ENCODE measurements around the gene STX8.
"Not testable (repeated sequence)": the region's sequence is repeated elsewhere in the genome, so short reads cannot be mapped to it uniquely, and the experiment has no call there.

The STX8 gene, protein sequence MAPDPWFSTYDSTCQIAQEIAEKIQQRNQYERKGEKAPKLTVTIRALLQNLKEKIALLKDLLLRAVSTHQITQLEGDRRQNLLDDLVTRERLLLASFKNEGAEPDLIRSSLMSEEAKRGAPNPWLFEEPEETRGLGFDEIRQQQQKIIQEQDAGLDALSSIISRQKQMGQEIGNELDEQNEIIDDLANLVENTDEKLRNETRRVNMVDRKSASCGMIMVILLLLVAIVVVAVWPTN

DNA sequence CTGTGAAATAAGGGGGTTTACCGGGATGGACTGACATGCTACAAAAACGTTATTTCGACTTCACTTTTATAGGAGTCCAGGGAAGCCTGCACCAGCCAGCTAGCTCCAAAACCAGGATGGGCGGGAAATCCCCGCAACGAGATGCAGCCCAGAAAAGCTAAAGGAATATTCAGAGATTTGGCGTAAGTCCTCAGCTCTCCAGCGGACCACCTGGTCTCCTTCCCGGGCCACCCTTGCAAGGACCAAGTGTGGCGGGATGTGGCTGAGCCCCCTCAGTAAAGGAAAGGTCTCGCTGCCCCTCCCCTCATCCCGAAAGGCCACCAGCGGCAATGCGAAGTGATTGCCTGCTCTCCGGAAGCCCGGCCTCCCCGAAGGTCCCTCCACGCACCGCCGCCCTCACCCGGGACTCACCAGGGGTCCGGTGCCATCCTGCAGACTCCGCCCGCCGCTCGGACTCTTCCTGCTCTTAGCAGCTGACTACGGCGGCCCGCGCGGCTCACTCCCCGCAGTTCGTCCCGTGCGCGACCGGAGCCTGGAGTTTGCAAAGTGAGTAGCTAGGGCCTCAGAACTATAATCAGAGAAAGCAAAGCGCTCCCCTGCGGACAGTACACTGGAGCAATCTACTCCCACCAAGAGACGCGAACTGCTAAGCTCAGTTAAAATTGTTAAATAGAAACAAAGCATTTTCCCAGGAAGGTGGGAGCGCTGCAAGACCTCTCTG, at the start of gene STX8:
STX8 (minus strand) TSS at position 440 of the 721 bp plus-strand sequence; CDS start at position 428, 12 bp downstream.
- peak; percentile 85 for DNase-seq (ENCODE audit: low spot score)

DNA sequence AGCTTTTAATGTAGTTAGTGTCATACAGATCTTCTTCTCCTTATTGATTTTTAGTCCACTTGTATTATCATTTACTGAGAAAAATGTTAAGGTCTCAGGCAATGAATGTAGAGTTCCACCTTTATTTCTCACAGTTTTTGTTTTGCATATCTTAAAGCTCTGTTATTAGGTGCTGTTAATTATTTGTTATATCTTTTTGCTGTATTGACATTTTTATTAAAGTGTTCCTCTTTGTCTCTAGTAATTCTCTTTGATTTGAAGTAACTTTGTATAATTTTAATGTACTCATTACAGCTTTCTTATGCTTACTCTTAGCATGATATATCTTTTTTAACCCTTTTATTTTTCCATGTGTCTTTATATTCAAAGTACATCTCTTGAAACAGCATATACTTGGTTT, 47.3 kb upstream of the STX8 start:
- DNase-seq (ENCODE audit: low spot score) = no peak

DNA sequence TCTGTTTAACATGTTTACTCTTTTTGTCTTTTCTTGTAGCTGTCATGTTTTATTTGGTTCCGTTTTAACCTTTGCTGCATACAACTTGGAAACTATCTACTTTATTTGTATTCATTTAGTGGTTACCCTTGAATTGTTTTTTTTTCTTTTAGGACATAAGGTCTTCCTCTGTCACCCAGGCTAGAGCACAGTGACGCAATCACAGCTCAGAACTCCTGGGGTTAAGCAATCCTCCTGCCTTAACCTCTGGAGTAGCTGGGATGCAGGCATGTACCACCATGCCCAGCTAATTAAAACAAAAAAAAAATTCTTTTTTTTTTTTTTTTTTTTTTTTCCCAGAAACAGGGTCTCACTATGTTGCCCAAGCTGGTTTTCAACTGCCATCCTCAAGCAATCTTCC, 39.9 kb upstream of the STX8 start:
- no peak for DNase-seq (ENCODE audit: low spot score)

DNA sequence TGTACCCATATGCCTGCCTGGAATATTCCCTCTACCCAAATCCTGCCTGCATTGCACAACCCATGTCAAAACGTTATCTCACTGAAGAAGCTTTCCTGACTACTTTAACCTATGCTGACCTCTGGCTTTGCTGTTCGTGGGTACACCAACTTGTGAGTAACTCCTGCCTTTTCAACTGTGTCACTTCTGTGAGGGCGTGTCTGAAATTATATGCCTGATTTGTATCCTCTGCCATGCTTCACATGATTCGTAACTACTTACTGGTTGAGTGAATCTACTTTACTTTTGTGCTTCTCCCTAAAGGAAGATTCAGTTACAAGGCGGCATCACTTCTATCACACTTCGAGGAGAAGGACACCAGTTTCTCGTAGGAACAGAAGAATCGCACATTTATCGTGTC, 36.4 kb upstream of the STX8 start:
- DNase-seq (ENCODE audit: low spot score) = no peak

DNA sequence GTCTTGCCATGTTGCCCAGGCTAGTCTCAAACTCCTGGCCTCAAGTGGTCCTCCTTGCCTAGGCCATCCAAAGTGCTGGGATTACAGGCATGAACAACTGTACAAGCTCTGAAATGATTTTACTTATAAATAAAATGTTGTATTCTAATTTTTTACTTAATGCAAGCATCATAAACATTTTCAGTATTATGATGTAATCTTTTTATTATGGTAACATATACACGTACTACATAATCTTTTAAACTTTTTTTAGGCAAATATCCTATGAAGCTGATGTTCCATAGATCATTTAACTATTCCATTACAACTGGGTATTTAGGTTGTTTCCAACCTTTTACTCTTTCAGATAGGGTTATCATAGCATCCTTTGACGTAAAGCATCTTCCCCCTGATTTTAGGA, 35.9 kb upstream of the STX8 start:
- DNase-seq (ENCODE audit: low spot score) = no peak

DNA sequence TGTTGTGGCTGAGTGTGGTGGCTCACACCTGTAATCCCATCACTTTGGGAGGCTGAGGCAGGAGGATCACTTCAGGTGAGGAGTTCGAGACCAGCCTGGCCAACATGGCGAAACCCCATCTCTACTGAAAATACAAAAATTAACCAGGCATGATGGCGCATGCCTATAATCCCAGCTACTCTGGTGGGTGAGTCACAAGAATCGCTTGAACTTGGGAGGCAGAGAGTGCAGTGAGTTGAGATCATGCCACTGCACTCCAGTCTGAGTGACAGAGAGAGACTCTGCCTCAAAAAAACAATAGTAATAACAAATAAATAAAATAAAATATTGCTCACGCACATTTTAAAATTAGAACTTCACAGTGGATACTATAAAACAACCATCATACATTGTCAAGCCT, 31.4 kb upstream of the STX8 start:
- not testable (repeated sequence) for DNase-seq (ENCODE audit: low spot score)

DNA sequence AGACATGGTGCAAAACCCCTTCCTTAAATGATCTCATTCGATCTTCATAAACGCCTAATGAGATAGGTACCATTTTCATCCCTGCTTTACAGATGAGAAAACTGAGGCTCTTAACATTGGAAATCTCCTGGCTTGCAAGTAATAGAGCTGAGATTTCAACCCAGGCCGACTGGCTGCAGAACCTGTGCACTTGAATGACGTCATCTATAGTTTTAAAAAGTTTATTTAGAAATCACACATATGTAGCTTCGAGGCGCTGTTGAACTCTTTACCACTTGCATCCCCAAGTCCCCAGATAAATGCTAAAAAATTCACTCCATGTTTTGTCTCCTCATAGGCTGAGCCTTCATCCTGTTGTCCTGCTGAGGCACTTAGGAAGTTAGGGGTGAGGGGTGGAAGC, 30.8 kb upstream of the STX8 start:
- no peak for DNase-seq (ENCODE audit: low spot score)

DNA sequence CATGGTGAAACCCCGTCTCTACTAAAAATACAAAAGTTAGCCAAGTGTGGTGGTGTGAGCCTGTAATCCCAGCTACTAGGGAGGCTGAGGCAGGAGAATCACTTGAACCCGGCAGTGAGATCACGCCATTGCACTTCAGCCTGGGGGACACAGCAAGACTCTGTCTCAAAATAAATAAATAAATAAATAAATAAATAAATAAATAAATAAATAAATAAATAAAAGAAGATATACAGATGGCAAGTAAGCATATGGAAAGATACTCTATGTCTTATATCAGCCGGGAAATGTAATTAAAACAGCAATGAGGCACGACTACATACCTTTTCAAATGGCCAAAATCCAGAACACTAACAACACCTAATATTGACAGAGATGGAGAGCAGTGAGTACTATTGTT, 29.0 kb upstream of the STX8 start:
- DNase-seq (ENCODE audit: low spot score) = not testable (repeated sequence)

DNA sequence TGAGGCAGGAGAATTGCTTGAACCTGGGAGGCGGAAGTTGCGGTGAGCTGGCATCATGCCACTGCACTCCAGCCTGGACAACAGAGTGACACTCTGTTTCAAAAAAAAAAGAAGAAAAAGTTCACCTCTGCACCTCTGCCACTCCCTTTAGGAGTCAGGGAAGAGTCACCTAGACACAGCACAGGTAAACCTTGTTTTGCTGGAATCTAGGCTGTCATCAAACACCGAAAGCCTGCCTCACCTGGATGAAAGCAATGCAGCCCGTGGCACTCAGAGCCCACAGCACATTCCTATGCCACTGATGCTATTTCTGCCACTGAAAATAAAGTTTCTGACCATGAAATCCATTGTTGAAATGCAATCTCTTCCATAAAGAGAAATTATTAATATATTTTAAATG, 23.0 kb upstream of the STX8 start:
- DNase-seq (ENCODE audit: low spot score) = no peak

DNA sequence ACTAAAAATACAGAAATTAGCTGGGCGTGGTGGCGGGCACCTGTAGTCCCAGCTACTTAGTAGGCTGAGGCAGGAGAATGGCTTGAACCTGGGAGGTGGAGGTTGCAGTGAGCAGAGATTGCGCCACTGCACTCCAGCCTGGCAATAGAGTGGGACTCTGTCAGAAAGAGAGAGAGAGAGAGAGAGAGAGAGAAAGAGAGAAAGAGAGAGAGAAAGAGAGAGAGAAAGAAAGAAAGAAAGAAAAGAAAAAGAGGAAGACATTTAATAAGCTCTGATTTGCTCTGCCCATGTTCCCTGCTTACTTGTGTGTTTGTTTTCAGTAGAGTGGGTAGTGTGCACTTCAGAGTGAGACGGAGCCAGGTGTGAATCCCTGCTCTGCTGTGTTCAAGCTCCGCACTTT, 22.0 kb upstream of the STX8 start:
- not testable (repeated sequence) for DNase-seq (ENCODE audit: low spot score)

DNA sequence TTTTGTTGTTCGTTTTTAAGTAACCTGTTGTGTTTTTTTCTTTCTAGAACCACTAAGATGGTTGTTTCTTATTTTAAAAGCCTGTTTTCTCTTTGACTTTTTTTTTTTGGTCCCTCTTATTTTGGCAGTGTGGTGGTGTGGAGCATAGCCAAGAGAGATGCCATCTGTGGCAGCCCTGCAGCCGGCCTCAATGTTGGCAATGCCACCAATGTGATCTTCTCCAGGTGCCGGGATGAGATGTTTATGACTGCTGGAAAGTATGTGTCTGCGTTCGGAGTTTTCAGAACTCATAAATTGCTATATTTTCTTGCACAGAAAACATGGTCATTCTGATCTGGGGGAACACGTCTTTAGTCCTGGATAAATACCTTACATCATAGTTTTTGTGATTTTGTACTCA, 18.4 kb upstream of the STX8 start:
- no peak for DNase-seq (ENCODE audit: low spot score)

DNA sequence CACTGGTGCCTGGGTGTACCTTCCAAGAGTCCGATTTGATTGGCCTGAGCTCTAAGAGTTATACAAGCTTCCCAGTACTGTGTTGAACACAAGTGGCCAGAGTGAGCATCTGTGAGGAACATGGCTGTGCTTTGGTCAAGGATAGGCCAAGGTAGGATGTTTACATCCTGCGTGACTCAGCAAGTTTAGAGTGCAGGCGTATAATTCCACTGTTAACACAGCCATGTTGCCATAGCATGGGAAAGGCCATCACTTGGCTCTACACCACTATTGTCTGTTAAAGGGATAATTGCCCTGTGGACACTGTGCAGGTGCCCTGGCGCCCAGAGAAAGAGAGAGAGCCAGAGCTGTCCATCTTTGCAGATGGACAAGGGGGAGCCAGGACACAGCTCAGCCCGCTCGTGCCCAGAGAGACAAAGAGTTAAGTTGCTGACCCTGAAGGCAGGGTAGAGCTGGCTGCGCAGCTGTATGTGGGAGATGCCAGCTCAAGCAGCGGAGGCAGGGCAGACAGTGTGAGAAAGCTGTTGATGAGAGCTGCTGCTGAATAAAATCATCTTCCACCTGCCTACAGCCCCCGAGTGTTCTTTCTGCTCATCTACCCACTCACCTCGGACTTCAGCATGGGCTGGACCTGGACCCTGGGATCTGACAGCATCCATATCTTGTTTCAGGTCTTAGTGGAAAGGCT, 12.5 kb upstream of the STX8 start:
- no peak for DNase-seq (ENCODE audit: low spot score)

DNA sequence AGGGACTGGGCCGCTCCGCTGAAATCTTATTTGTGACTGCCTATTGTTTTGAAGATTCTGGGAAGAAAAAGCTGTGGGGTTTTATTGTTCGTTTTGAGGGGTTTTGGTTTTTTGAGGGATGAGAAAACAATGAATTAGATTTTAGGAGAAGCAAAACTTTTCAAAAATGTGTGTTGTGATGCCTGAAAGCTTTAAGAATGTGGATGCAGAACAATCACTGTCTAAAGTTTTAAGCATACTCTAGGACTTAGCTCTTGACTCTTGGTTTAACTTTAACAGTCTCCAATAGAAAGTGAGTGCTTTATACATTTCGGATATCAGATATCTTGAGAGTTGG, 1.7 kb upstream of the STX8 start:
- DNase-seq (ENCODE audit: low spot score) = no peak

DNA sequence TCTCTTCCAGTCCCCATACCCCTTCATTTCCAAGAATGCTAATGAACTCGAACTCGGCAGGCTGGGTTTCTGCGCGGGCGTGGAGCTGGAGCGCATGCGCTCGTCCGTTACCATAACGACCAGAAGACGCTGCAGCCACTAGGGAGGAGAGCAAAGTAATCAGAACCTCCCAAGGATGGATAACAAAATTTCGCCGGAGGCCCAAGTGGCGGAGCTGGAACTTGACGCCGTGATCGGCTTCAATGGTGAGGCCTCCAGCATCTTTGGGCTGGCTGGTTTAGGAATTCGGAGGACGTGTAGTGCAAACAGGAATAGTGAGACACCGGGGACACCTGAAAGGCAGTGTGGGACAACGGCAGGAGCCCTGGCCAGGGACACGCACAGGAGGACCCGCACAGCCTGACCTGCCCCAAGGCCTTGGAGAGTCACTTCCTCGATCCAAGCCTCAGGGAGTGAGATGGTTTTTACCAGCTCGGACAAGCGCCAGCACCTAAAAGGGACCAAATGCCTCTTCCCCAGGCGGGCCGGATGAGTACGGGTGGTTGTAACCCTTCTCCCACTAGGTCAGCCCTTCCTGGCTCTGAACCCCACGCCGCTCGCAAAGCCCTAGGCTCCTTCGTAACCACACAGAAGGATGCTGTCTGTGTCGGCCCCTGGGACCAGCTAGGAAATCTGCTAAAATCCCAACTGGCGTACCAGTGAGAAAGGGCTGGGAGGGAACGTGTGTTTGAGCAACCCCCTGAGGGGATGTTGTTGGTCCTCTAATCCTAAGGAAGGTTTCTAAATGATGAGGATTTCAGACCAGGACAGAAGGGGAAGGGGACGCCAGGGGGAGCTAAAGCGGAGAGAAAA, 1.1 kb upstream of the STX8 start, which contains the start of gene CFAP52:
CFAP52 (plus strand) TSS at position 122 of the 852 bp plus-strand sequence; CDS start at position 176, 54 bp downstream.
- DNase-seq (ENCODE audit: low spot score) = peak; percentile 84

DNA sequence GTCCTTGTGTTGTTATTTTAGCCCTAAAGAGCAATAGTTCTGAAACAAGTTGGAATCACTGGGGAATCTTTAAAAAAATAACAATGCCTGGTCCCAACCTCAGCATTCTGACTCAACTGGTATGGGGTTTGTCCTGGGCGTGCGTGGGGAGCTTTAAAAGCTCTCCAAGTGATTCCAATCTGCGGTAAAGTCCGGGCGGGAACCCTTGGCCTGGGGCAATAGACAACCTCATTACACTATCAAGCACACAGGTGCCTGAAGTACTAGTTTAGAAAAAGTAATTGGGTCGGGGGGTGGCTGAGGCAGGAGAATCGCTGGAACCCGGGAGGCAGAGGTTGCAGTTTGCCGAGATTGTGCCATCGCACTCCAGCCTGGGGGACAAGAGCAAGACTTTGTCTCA, 4.4 kb downstream of the STX8 start:
- no peak for DNase-seq (ENCODE audit: low spot score)

DNA sequence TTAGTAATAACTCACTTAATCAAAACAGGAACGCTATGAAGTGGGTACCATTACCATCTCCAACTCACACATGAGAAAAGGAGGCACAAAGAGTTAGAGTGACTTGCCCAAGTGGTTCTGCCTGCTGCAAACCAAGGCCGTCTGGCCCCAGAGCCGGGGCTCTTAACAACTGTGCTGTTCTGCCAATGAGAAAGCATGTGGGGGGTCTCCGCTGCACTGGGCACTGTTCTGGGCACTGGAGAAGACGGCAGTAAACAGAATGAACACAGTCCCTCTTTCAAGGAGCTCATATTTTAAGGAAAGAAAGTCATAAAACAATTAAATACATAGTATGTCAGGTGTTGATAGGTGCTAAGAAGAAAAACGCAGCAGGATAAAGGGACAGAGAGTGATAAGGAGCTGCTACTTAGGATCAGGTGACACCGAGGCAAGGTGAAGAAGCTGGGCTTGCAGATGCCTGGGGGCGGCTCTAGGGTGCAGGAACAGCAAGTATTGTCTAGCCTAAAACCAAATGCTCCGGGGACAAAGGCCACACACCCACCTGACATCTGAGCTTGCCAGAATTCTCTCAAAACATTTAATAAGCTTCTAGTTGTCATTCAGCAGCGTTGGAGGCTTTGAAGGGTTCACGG, 6.5 kb downstream of the STX8 start:
- no peak for DNase-seq (ENCODE audit: low spot score)

DNA sequence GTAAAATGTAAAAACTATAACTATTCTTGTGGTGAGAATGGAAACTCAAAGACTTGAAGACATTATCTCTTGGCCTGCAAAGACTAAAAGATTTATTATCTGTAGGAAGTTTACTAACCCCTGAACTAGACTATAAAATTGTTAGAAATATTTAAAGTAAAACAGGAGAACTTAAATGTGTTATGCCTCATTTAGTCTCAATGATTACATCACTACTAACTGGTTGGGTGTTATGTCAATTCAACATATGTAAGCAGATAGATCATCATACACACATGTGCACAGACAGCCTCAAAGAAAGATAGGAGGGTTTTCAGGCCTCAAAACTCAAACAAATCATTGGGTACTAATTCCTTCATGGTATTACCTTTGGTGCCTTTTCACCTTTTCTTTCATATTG, 7.6 kb downstream of the STX8 start:
- DNase-seq (ENCODE audit: low spot score) = no peak

DNA sequence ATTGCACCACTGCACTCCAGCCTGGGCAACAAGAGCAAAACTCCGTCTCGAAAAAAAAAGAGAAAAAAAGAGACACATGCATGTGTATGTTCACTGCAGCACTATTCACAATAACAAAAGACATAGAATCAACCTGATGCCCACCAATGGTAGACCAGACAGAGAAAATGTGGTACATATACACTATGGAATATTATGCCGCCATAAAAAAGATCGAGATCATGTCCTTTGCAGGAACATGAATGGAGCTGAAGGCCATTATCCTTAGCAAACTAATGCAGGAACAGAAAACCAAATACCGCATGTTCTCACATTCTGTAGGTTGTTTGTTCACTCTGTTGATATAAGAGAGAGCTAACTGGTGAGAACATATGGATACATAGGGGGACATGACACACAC, 8.9 kb downstream of the STX8 start:
- DNase-seq (ENCODE audit: low spot score) = not testable (repeated sequence)

DNA sequence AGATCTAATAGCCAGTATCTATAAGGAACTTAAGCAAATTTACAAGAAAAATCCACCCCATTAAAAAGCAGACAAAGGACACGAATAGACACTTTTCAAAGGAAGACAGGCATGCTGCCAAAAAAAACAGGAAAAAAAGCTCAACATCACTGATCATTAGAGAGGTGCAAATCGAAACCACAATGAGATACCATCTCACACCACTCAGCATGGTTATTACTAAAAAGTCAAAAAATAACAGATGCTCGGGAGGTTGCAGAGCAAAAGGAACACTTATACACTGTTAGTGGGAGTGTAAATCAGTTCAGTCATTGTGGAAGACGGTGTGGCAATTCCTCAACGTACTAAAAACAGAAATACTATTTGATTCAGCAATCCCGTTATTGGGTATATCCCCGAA, 9.6 kb downstream of the STX8 start:
- DNase-seq (ENCODE audit: low spot score) = no peak

DNA sequence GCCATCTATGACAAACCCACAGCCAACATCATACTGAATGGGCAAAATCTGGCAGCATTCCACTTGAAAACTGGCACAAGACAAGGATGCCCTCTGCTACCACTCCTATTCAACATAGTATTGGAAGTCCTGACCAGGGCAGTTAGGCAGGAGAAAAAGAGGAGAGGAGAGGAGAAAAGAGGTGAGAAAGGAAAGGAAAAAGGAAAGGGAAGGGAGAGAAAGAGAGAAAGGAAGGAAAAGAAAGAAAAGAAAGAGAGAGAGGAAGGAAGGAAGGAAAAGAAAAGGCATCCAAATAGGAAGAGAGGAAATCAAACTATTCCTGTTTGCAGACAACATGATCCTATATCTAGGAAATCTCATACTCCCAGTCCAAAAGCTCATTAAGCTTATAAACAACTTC, 11.5 kb downstream of the STX8 start:
- no peak for DNase-seq (ENCODE audit: low spot score)

DNA sequence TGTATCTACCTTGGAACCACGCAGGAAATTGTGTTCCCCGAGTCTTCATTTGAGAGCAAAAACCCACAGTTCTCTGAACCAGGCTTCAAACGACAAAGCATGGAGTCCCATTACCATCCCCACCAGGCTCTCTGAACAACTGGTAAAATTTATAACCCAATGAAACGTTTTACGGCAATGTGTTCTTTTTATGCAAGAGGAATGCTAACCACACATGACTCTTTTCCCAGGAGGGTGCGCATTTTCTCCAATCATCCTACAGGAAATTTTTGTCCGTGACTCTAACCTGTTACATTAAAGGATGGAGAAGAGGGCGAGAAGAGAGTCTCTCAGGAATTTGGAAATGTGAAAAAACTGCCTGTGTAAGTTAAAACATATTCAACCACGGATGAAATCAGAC, 17.8 kb downstream of the STX8 start:
- DNase-seq (ENCODE audit: low spot score) = no peak

DNA sequence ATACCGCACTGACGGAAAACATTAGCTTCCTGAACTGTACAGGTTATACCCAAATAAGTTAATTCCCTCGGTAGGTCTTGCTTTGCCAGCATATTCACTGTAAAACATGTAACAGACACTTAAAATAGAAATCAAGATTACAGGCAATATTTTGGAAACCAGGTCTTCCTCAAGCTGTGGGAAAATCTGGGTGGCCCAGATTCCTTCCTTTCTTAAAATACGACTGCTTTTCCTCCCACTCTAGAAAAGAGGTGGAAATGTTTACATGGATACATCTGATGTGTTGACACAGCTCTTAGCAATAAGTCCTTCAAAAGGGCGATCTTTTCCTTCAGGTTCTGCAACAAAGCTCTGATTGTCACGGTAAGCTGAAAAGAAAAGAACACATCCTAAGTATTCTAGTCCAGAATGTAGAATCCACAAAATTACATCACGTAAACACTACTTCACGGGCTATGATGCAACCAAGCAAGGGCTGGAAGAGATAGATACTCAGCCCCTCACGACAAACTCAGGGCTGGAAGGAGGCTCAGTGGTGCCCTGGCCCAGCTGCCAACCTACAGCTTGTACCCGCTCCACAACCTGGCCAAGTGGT, 18.4 kb downstream of the STX8 start:
- DNase-seq (ENCODE audit: low spot score) = no peak

All from hepatic stellate cell (primary cell).